HepG2 (cell line): ENCODE results near the gene ZNF367. TPM values are rescaled to one million over a fixed set of nuclear protein-coding genes. Genes with fewer than 3 reads are reported as not detected.
"Not testable (repeated sequence)": the region's sequence is repeated elsewhere in the genome, so short reads cannot be mapped to it uniquely, and the experiment has no call there.

Source experiments
- ATAC-seq: fragments of 200-7000 bp; cut with Tn5 transposase; 3 replicates; pipeline ENCODE4 v1.9.1; 2020; ENCODE audit warnings: mild to moderate bottlenecking, moderate library complexity
- BruUV-seq: library from RNA; stranded (reverse); fragments of 400-500 nt; replicated peaks from 2 replicates; lab custom pipeline; 2021; lab: Mats Ljungman, UMichigan
- CTCF ChIA-PET: fragments of 300-600 bp; formaldehyde crosslinking; extraction: SDS; loops from one replicate; lab custom pipeline; 2021; ENCODE audit warnings: low total read pairs, inconsistent platforms, low intra/inter-chr PET ratio; lab: Yijun Ruan, JAX
- POLR2A ChIA-PET: fragments of 350-600 bp; sonication (Branson Sonifier 250); formaldehyde crosslinking; loops from one replicate; lab custom pipeline; 2020; ENCODE audit warnings: antibody characterized with exemption, inconsistent platforms; lab: Yijun Ruan, JAX
- DNase-seq: peaks from one replicate; pipeline ENCODE4 v3.0.0-alpha.2; 2015; ENCODE audit warnings: low spot score
- FAIRE-seq: peaks from 3 replicates; lab custom pipeline; 2011; peaks lifted over from hg19 to GRCh38; lab: Jason Lieb, UNC
- H2AFZ ChIP-seq: one replicate; pipeline ENCODE4 v1.6.1; 2011; ENCODE audit warnings: low read length, inconsistent platforms
- H3K27ac ChIP-seq: fragments of 300-600 bp; 3 replicates; pipeline ENCODE4 v1.8.0; 2011; ENCODE audit warnings: mixed run types, mild to moderate bottlenecking, mixed read lengths, low read length, inconsistent platforms; ENCODE audit not compliant: insufficient read depth; ENCODE audit errors: extremely low read length
- H3K27me3 ChIP-seq, 2 experiments: fragments of 200-600 bp in 1 of 2; 2 replicates in 1 of 2; 3 replicates in 1 of 2; pipeline versions ENCODE4 v1.6.0 to v1.8.0; 2011; ENCODE audit warnings: low read length in 2 of 2, mild to moderate bottlenecking in 2 of 2, moderate library complexity in 2 of 2, inconsistent platforms in 1 of 2; ENCODE audit not compliant: insufficient read depth in 2 of 2, control insufficient read depth in 1 of 2
- H3K36me3 ChIP-seq, 2 experiments: fragments of 200-600 bp in 1 of 2; replicated peaks in 1 of 2; 2 replicates in 1 of 2; 3 replicates in 1 of 2; pipeline versions ENCODE4 v1.5.1 to v1.8.0; 2011; ENCODE audit warnings: low read length in 2 of 2, inconsistent platforms in 1 of 2; ENCODE audit not compliant: insufficient read depth in 2 of 2, control insufficient read depth in 1 of 2
- H3K4me1 ChIP-seq: 2 replicates; pipeline ENCODE4 v1.5.1; 2012; ENCODE audit warnings: low read length, inconsistent platforms; ENCODE audit not compliant: insufficient read depth
- H3K4me2 ChIP-seq: 2 replicates; pipeline ENCODE4 v1.6.0; 2011; ENCODE audit warnings: low read depth, low read length, inconsistent platforms
- H3K4me3 ChIP-seq, 3 experiments: fragments of 200-600 bp in 1 of 3; sonication (generic), shearing (Covaris generic) in 1 of 3; replicated peaks in 1 of 3; 2 replicates each; pipeline ENCODE4 v1.5.1; 2011 to 2016; ENCODE audit warnings: low read length in 3 of 3, inconsistent platforms in 2 of 3, low read depth in 2 of 3, mild to moderate bottlenecking in 2 of 3, control low read depth in 1 of 3, mixed read lengths in 1 of 3; ENCODE audit not compliant: insufficient read depth in 1 of 3
- H3K79me2 ChIP-seq: one replicate; pipeline ENCODE4 v1.6.1; 2011; ENCODE audit warnings: low read length, inconsistent platforms; ENCODE audit not compliant: insufficient read depth
- H3K9ac ChIP-seq: 2 replicates; pipeline ENCODE4 v1.6.0; 2011; ENCODE audit warnings: mild to moderate bottlenecking, low read depth, low read length, inconsistent platforms; ENCODE audit not compliant: insufficient read depth
- H3K9me3 ChIP-seq: 2 replicates; pipeline ENCODE4 v1.5.1; 2012; ENCODE audit warnings: mild to moderate bottlenecking, low read length
- H4K20me1 ChIP-seq: 2 replicates; pipeline ENCODE4 v1.6.0; 2011; ENCODE audit warnings: inconsistent platforms, mild to moderate bottlenecking, low read length, moderate library complexity; ENCODE audit not compliant: insufficient read depth
- ADNP ChIP-seq: sonication (generic); formaldehyde crosslinking; IDR thresholded peaks from 2 replicates; pipeline ENCODE4 v1.4.0; 2020; ENCODE audit warnings: missing genetic modification reagents
- HBP1 ChIP-seq: IDR thresholded peaks from 2 replicates; pipeline ENCODE4 v1.6.1; 2016; ENCODE audit warnings: low read depth, control low read depth
- HMG20A ChIP-seq: IDR thresholded peaks from 2 replicates; pipeline ENCODE4 v1.6.1; 2016; ENCODE audit warnings: borderline replicate concordance
- MZF1 ChIP-seq: sonication (generic); formaldehyde crosslinking; IDR thresholded peaks from 2 replicates; pipeline ENCODE4 v1.8.1; 2023; ENCODE audit warnings: mild to moderate bottlenecking, missing genetic modification reagents, borderline replicate concordance
- NCOA5 ChIP-seq: sonication (generic); formaldehyde crosslinking; IDR thresholded peaks from 2 replicates; pipeline ENCODE4 v1.4.0; 2020; ENCODE audit warnings: missing genetic modification reagents
- REL ChIP-seq: sonication (generic); formaldehyde crosslinking; conservative IDR thresholded peaks from 2 replicates; pipeline ENCODE4 v1.8.0; 2022; ENCODE audit warnings: mild to moderate bottlenecking, missing genetic modification reagents, moderate library complexity
- TARDBP ChIP-seq: sonication (generic); formaldehyde crosslinking; IDR thresholded peaks from 2 replicates; pipeline ENCODE4 v1.8.0; 2022; ENCODE audit warnings: mild to moderate bottlenecking, missing genetic modification reagents
- UBTF ChIP-seq: sonication (generic); formaldehyde crosslinking; IDR thresholded peaks from 2 replicates; pipeline ENCODE4 v1.4.0; 2020; ENCODE audit warnings: mild to moderate bottlenecking, missing genetic modification reagents
- ZNF530 ChIP-seq: sonication (generic); formaldehyde crosslinking; IDR thresholded peaks from 2 replicates; pipeline ENCODE4 v1.5.0; 2020; ENCODE audit warnings: low read depth, mild to moderate bottlenecking, missing genetic modification reagents
- ZNF816 ChIP-seq: sonication (generic); formaldehyde crosslinking; IDR thresholded peaks from 2 replicates; pipeline ENCODE4 v1.8.0; 2022; ENCODE audit warnings: missing genetic modification reagents, mild to moderate bottlenecking, borderline replicate concordance
- WGBS: methylation state at CpG from one replicate; pipeline ENCODE4 v1.1.6; 2017; ENCODE audit warnings: low lambda C conversion rate; 5-methylcytosine and 5-hydroxymethylcytosine counted together
- in situ Hi-C: cut with HindIII; loops from 2 replicates; pipeline ENCODE4 v1.10.0; 2017; ENCODE audit warnings: low pct_unique_long_range_greater_than_20kb; ENCODE audit not compliant: extremely low pct_ligation_motif_present
- intact Hi-C: fragments of 100-400 bp; cut with micrococcal nuclease; formaldehyde crosslinking; loops from one replicate; pipeline ENCODE4 v1.10.0; 2022; ENCODE audit not compliant: unreplicated experiment
- polyA plus RNA-seq, 8 experiments: library from polyadenylated mRNA; depleted of rRNA in 3 of 8; stranded (reverse) in 7 of 8; unstranded in 1 of 8; fragments of >200 nt; fragmentation: Illumina TruSeq in 4 of 8; extraction: Trizol in 4 of 8; gene quantifications; 2 replicates each; pipeline versions ENCODE4 v1.2.1 to v1.2.3, GENCODE V29; 2011 to 2016; ENCODE audit warnings: low read depth in 4 of 8, missing spikeins in 1 of 8, mixed read lengths in 1 of 8; ENCODE audit not compliant: insufficient read depth in 1 of 8
- total RNA-seq, 5 experiments: library from RNA; depleted of rRNA; stranded (reverse); fragments of >200 nt; fragmentation: Illumina TruSeq; extraction: Trizol; gene quantifications; 2 replicates each; pipeline ENCODE4 v1.2.3, GENCODE V29; 2016; ENCODE audit warnings: low read depth in 1 of 5

ZNF367 gene
- total and polyA plus RNA-seq, 2 of the 13 experiments (the other 11 are each of a cell fraction or from before 2014, with no cell fraction given): 2.9 to 7.7 TPM

GRCh38 chr9:96362119-96362518 lies 56.1 kb downstream of the ZNF367 start:
- H4K20me1 ChIP-seq, FAIRE-seq, H3K27ac ChIP-seq, in situ Hi-C loops, POLR2A ChIA-PET, BruUV-seq, H3K4me3 ChIP-seq, H3K4me1 ChIP-seq, DNase-seq, H3K27me3 ChIP-seq, intact Hi-C loops, ATAC-seq, H3K4me2 ChIP-seq, H3K79me2 ChIP-seq, H2AFZ ChIP-seq, CTCF ChIA-PET, H3K9me3 ChIP-seq, H3K9ac ChIP-seq: not testable (repeated sequence)
- peaks cover 16 to 71% of the 10 kb centered on the region in 2 experiments for H3K36me3 ChIP-seq
- WGBS: 95% methylated on average over 6 of the region's 6 CpGs

- Histone ChIP-seq H3K36me3 (peaks cover 16 to 69% of the 10 kb centered on the region in 2 experiments), H3K4me1 (0 out of 2 replicates have a peak, but pooled peaks cover under 1% of the 10 kb centered on the region), H3K9me3 (no peaks in the 10 kb centered on the region), H3K4me2 (no peak overlapping the region), H3K9ac (no peak overlapping the region), H3K27ac (no peak overlapping the region), H2AFZ (no peak overlapping the region), H4K20me1 (no peaks in the 10 kb centered on the region), H3K27me3 (no peaks in the 10 kb centered on the region), H3K79me2 (no peaks in the 10 kb centered on the region), H3K4me3 (no peak overlapping the region)
- in situ Hi-C loops (no loop called here), intact Hi-C loops (no loop called here)
- no peak for DNase-seq
- no peak for FAIRE-seq
- 98% methylated on average over 6 of the region's 6 CpGs for WGBS
- no peak for TF ChIP-seq UBTF (CRISPR knock-in tag)
- TF ChIP-seq NCOA5 (CRISPR knock-in tag): no peak
- no peak for TF ChIP-seq TARDBP (CRISPR knock-in tag)
- no peak for TF ChIP-seq ADNP (CRISPR knock-in tag)
- TF ChIP-seq REL (CRISPR knock-in tag): no peak
- TF ChIP-seq ZNF816: no peak
- no peak for TF ChIP-seq MZF1 (CRISPR knock-in tag)
- TF ChIP-seq HMG20A (CRISPR knock-in tag): no peak
- TF ChIP-seq ZNF530 (CRISPR knock-in tag): no peak
- no peak for TF ChIP-seq HBP1 (CRISPR knock-in tag)
- ATAC-seq: no peak
- ChIA-PET POLR2A (interaction anchor here (0.7 kb wide), 1 partner anchor 17 kb away, joined by 4 read pairs; no protein-coding TSS in a partner anchor), CTCF (no interaction called here)
- TSS peak; percentile 14 for BruUV-seq
These were observed 56.5 kb downstream of the ZNF367 start for GRCh38 chr9:96361668-96362067.
